NCI-H748 (cell line): ENCODE data around the gene ZNF48.
A peak's percentile ranks its signal among the peaks of the same experiment; 100 is the strongest.

Experiments used
- DNase-seq: peaks from one replicate; lab custom pipeline; 2025; ENCODE audit not compliant: unreplicated experiment; lab: John Stamatoyannopoulos, UW

Gene ZNF48

GRCh38 chr16:30358577-30358936, 36.7 kb upstream of the ZNF48 start:
- no peak for DNase-seq

- DNase-seq = no peak
Observed at GRCh38 chr16:30358990-30359870, 36.0 kb upstream of the ZNF48 start.

GRCh38 chr16:30359871-30360170, 35.4 kb upstream of the ZNF48 start:
- DNase-seq = no peak

- DNase-seq = no peak
Observed at GRCh38 chr16:30361180-30361579, 34.0 kb upstream of the ZNF48 start.

GRCh38 chr16:30365200-30365599, 30.0 kb upstream of the ZNF48 start:
- no peak for DNase-seq

GRCh38 chr16:30366511-30366910, 28.7 kb upstream of the ZNF48 start:
- no peak for DNase-seq

- no peak for DNase-seq
Observed at GRCh38 chr16:30367349-30368009, 27.7 kb upstream of the ZNF48 start.

- DNase-seq = no peak
Observed at GRCh38 chr16:30368122-30368791, 27.0 kb upstream of the ZNF48 start.

GRCh38 chr16:30368792-30369090, 26.5 kb upstream of the ZNF48 start:
- no peak for DNase-seq

GRCh38 chr16:30369091-30369937, 25.9 kb upstream of the ZNF48 start:
- DNase-seq = no peak

- DNase-seq = no peak
Observed at GRCh38 chr16:30369938-30370455, 25.2 kb upstream of the ZNF48 start.

GRCh38 chr16:30370456-30371247, 24.6 kb upstream of the ZNF48 start, which contains the start of gene TBC1D10B:
TSS of gene TBC1D10B (minus strand) at chr16:30370494. CDS start at chr16:30370183, 311 bp downstream.
- peak; percentile 99 for DNase-seq

GRCh38 chr16:30371248-30371816, 23.9 kb upstream of the ZNF48 start:
- DNase-seq = no peak

GRCh38 chr16:30372038-30372712, 23.0 kb upstream of the ZNF48 start:
- DNase-seq = no peak

- DNase-seq = no peak
Observed at GRCh38 chr16:30372725-30373124, 22.5 kb upstream of the ZNF48 start.

GRCh38 chr16:30374538-30374937, 20.7 kb upstream of the ZNF48 start, which contains the start of gene MYL11:
TSS of gene MYL11 (plus strand) at chr16:30374802. CDS start at chr16:30374858, 56 bp downstream.
- no peak for DNase-seq

GRCh38 chr16:30375864-30376263, 19.4 kb upstream of the ZNF48 start:
- no peak for DNase-seq

GRCh38 chr16:30376461-30376902, 18.7 kb upstream of the ZNF48 start:
- DNase-seq = no peak
